Fibroblast of lung (primary cell): Measurements from ENCODE around the gene CYTH1.

Source experiments
- CTCF ChIP-seq, 2 donors: IDR thresholded peaks in 1 of 2; conservative IDR thresholded peaks in 1 of 2; 1 replicate in 1 of 2; 2 replicates in 1 of 2; pipeline ENCODE4 v1.5.1; 2011 to 2012; ENCODE audit warnings: low read length in 2 of 2, control low read depth in 1 of 2, inconsistent platforms in 1 of 2, low read depth in 1 of 2, mild to moderate bottlenecking in 1 of 2
- EZH2 ChIP-seq: IDR thresholded peaks from 2 replicates; pipeline ENCODE4 v1.5.1; 2012; ENCODE audit warnings: low read length, control low read depth, mild to moderate bottlenecking; ENCODE audit errors: missing control alignments

DNA sequence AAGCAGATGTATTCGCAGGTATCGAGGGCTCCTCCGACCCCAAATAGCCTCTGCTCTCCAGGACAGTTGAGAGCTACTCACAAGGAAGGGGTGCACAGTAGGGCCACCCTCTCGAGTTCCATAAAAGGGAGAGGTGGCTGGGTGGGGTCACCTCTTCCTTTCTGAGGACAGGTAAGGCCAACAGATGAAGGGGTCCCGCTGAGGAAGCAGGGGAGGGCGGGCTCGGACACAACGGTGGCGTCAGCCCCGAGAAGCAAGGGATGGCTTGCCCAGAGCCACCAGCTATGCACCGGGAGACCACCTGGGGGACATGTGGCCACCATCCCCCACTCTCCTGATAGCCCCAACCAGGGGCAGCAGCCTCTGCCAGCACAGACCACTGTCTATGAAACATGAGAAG lies 15.1 kb upstream of the CYTH1 start:
- TF ChIP-seq CTCF (conservative IDR thresholded peaks at IDR 0.05 in 1 of 2, IDR thresholded peaks at IDR 0.05 in 1 of 2; ENCODE audit: low read depth in 1 of 2, low read length in 2 of 2) (no peak), EZH2 (no peak)
